Stimulated activated CD8-positive, alpha-beta memory T cell treated with anti-CD3 and anti-CD28 coated beads, Interleukin-4, amount 100 ng/mL, for 4 hours (primary cell): ENCODE data around the gene SCEL.
"Not testable (repeated sequence)": the region's sequence is repeated elsewhere in the genome, so short reads cannot be mapped to it uniquely, and the experiment has no call there.

Source experiments
- DNase-seq, 2 donors: peaks; one replicate each; pipeline ENCODE4 v3.0.0-alpha.2; 2020; ENCODE audit warnings: low read depth in 2 of 2, low spot score in 1 of 2

The SCEL gene

GRCh38 chr13:77660016-77660415, 124.5 kb downstream of the SCEL start:
- not testable (repeated sequence) for DNase-seq

GRCh38 chr13:77660841-77661250, 125.3 kb downstream of the SCEL start:
- DNase-seq, result no peak

- DNase-seq, result not testable (repeated sequence)
These were observed 126.8 kb downstream of the SCEL start for GRCh38 chr13:77662301-77662700.

GRCh38 chr13:77662831-77663230, 127.3 kb downstream of the SCEL start:
- not testable (repeated sequence) for DNase-seq

- DNase-seq, result no peak
These were observed 139.3 kb downstream of the SCEL start for GRCh38 chr13:77674852-77675251.

GRCh38 chr13:77678691-77679235, 143.3 kb downstream of the SCEL start:
- no peak for DNase-seq

- DNase-seq, result no peak
These were observed 152.3 kb downstream of the SCEL start for GRCh38 chr13:77687799-77688198.

- no peak for DNase-seq
These were observed 156.4 kb downstream of the SCEL start for GRCh38 chr13:77691871-77692270.

GRCh38 chr13:77692746-77693448, 157.4 kb downstream of the SCEL start:
- no peak for DNase-seq

- DNase-seq, result no peak
These were observed 158.0 kb downstream of the SCEL start for GRCh38 chr13:77693449-77693940.
